Calu3 (cell line): ENCODE results near the gene TCP10L. TPM values are rescaled to one million over a fixed set of nuclear protein-coding genes. Genes with fewer than 3 reads are reported as not detected.
"Not testable (repeated sequence)": the region's sequence is repeated elsewhere in the genome, so short reads cannot be mapped to it uniquely, and the experiment has no call there.

Experiments
- BruUV-seq: library from RNA; stranded (reverse); fragments of 400-500 nt; replicated peaks from 2 replicates; lab custom pipeline; 2021; lab: Mats Ljungman, UMichigan
- CTCF ChIA-PET: fragments of 300-600 bp; sonication (Branson Sonifier 250); formaldehyde crosslinking; loops from one replicate; lab custom pipeline; 2022; ENCODE audit warnings: antibody characterized with exemption; lab: Charles Lee
- DNase-seq: peaks from one replicate; pipeline ENCODE4 v3.0.0; 2022
- H3K27ac Mint-ChIP-seq: one replicate; pipeline ENCODE4 v1.8.0; 2022; ENCODE audit warnings: mixed read lengths; ENCODE audit not compliant: unreplicated experiment
- H3K27me3 Mint-ChIP-seq: one replicate; pipeline ENCODE4 v1.8.0; 2022; ENCODE audit warnings: mixed read lengths; ENCODE audit not compliant: unreplicated experiment
- H3K36me3 Mint-ChIP-seq: one replicate; pipeline ENCODE4 v1.8.0; 2022; ENCODE audit warnings: mild to moderate bottlenecking, moderate library complexity, mixed read lengths; ENCODE audit not compliant: insufficient read depth, unreplicated experiment
- H3K4me1 Mint-ChIP-seq: one replicate; pipeline ENCODE4 v1.8.0; 2022; ENCODE audit warnings: mild to moderate bottlenecking, low read depth, mixed read lengths; ENCODE audit not compliant: unreplicated experiment
- H3K4me3 Mint-ChIP-seq: one replicate; pipeline ENCODE4 v1.8.0; 2022; ENCODE audit warnings: mild to moderate bottlenecking, low read depth, moderate library complexity, mixed read lengths; ENCODE audit not compliant: unreplicated experiment
- H3K9me3 Mint-ChIP-seq: one replicate; pipeline ENCODE4 v1.8.0; 2022; ENCODE audit warnings: low read depth, mixed read lengths; ENCODE audit not compliant: unreplicated experiment
- intact Hi-C: fragments of 100-400 bp; cut with micrococcal nuclease; formaldehyde crosslinking; loops from one replicate; pipeline ENCODE4 v1.10.0; 2022; ENCODE audit not compliant: unreplicated experiment
- total RNA-seq: library from RNA; stranded (reverse); gene quantifications from 2 replicates; pipeline ENCODE4 v1.2.3, GENCODE V29; 2022
- TF ChIP-seq, protein P1 (sequence below): fragments of 200-600 bp; IDR thresholded peaks from one replicate; pipeline ENCODE4 v1.8.0; 2022; ENCODE audit warnings: antibody characterized with exemption; ENCODE audit not compliant: unreplicated experiment

Gene TCP10L
- total RNA-seq, 1 experiment from 2014 or later, result not detected

DNA sequence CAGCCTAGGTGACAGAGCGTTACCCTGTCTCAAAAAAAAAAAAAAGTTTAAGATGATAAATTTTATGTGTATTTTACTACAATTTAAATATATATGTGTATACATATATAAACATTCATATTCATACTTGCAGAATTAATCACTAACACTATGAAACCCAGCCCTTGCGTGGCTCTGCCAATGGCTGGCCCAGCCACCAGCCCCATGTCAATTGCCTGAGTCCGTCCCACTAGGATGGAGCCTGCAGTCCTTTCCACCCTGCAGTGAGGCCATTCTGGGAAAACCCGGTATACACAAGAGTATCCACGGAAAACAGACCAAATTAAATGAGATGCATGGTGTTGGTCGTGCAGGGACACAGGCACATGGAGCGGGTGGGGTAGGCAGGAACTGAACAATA, 49.7 kb downstream of the TCP10L start:
- no peak overlapping the region for H3K4me3 Mint-ChIP-seq
- CTCF ChIA-PET, result no interaction called here
- intact Hi-C loops, result no loop called here
- TF ChIP-seq, protein P1, sequence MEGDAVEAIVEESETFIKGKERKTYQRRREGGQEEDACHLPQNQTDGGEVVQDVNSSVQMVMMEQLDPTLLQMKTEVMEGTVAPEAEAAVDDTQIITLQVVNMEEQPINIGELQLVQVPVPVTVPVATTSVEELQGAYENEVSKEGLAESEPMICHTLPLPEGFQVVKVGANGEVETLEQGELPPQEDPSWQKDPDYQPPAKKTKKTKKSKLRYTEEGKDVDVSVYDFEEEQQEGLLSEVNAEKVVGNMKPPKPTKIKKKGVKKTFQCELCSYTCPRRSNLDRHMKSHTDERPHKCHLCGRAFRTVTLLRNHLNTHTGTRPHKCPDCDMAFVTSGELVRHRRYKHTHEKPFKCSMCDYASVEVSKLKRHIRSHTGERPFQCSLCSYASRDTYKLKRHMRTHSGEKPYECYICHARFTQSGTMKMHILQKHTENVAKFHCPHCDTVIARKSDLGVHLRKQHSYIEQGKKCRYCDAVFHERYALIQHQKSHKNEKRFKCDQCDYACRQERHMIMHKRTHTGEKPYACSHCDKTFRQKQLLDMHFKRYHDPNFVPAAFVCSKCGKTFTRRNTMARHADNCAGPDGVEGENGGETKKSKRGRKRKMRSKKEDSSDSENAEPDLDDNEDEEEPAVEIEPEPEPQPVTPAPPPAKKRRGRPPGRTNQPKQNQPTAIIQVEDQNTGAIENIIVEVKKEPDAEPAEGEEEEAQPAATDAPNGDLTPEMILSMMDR, result no peak
- peaks cover 8% of the 10 kb centered on the region for H3K4me1 Mint-ChIP-seq
- no TSS peak for BruUV-seq
- H3K9me3 Mint-ChIP-seq, result no peaks in the 10 kb centered on the region
- H3K27me3 Mint-ChIP-seq, result no peaks in the 10 kb centered on the region
- DNase-seq, result no peak
- no peak overlapping the region for H3K27ac Mint-ChIP-seq
- H3K36me3 Mint-ChIP-seq, result no peaks in the 10 kb centered on the region

DNA sequence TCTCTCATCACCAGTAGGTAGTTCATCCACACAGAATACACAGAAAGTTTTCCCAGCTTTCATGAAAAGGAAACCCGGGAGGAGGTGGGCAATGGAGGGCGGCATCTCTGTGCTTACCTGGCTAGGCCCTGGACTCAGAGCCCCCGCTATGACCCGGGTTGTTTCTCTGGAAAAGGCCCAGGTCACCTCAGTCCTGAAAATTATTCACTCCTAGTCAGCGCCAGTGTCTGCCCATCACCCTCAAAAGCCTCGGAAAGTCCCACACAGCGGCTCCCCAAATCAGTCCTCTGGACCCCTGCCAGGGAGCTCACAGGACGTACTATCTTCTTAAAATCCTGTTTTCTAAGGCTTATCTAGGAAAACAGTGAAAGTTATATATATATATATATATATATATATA, 51.2 kb downstream of the TCP10L start:
- TF ChIP-seq, protein P1, result no peak
- Mint-ChIP-seq H3K4me3 (no peak overlapping the region), H3K27me3 (no peaks in the 10 kb centered on the region), H3K4me1 (peaks cover 8% of the 10 kb centered on the region), H3K36me3 (no peaks in the 10 kb centered on the region), H3K9me3 (no peaks in the 10 kb centered on the region), H3K27ac (no peak overlapping the region)
- DNase-seq, result no peak
- intact Hi-C loops, result no loop called here
- CTCF ChIA-PET, result no interaction called here
- BruUV-seq, result no TSS peak

DNA sequence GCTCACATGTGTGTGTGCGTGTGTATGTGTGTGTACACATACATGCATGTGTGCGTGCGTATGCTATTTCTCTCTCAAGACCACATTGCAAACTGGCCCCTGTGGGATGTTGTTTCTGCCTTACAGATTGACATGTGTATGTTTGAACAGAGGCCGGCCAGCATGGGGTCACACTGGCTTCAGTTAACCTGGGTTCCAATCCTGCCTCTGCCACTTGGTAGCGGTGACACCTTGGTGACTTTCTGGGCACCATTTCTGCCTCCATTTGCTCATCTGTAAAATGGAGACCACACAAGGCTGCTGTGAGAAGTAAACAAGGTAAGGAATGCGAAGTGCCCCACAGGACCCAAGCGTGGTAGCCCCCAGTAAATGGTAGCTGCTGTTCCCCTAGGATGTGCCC, 51.7 kb downstream of the TCP10L start:
- DNase-seq, result no peak
- H3K27ac Mint-ChIP-seq, result no peak overlapping the region
- H3K36me3 Mint-ChIP-seq, result no peaks in the 10 kb centered on the region
- no peaks in the 10 kb centered on the region for H3K27me3 Mint-ChIP-seq
- peaks cover 8% of the 10 kb centered on the region for H3K4me1 Mint-ChIP-seq
- intact Hi-C loops, result no loop called here
- no peaks in the 10 kb centered on the region for H3K9me3 Mint-ChIP-seq
- TF ChIP-seq, protein P1, result no peak
- no TSS peak for BruUV-seq
- H3K4me3 Mint-ChIP-seq, result no peak overlapping the region
- CTCF ChIA-PET, result no interaction called here

DNA sequence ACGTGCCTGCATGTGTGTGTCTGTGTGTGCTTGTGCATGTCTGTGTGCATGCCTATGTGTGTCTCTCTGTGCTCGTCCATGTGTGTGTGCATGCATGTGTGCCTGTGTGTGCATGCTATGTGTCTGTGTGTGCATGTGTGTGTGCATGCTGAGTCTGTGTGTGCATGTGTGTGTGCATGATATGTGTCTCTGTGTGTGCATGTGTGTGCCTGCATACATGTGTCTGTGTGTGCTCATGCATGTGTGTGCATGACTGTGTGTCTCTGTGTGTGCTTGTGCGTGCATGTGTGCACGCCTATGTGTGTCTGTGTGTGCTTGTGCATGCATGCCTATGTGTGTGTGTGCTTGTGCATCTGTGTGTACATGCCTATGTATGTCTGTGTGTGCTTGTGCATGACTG, 52.3 kb downstream of the TCP10L start:
- intact Hi-C loops, result no loop called here
- Mint-ChIP-seq H3K9me3 (no peaks in the 10 kb centered on the region), H3K36me3 (no peaks in the 10 kb centered on the region), H3K27ac (no peak overlapping the region), H3K4me1 (peaks cover 8% of the 10 kb centered on the region), H3K4me3 (no peak overlapping the region), H3K27me3 (no peaks in the 10 kb centered on the region)
- DNase-seq, result no peak
- no TSS peak for BruUV-seq
- CTCF ChIA-PET, result no interaction called here
- TF ChIP-seq, protein P1, result no peak

DNA sequence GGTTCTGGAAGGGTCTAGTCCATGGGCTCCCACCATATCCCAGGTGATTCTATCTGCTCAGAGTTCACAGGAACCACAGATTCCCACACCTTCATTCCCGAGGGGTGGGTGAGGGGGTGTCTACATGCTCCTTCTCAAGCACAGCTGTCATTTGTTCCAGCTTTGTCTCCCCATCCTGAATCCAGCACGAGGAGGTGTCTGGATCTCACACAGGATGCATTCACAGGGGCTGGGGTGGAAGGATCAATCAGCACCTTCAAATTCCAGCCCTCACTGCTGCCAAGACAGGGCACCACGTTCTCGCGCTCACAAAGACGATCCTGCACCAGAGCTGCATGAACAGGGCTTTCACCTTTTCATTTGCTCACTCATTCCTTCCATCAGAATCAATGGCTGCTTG, 52.7 kb downstream of the TCP10L start:
- DNase-seq, result no peak
- Mint-ChIP-seq H3K4me1 (peaks cover 8% of the 10 kb centered on the region), H3K27ac (no peak overlapping the region), H3K4me3 (no peak overlapping the region), H3K9me3 (no peaks in the 10 kb centered on the region), H3K27me3 (no peaks in the 10 kb centered on the region), H3K36me3 (no peaks in the 10 kb centered on the region)
- CTCF ChIA-PET, result no interaction called here
- intact Hi-C loops, result no loop called here
- BruUV-seq, result no TSS peak
- TF ChIP-seq, protein P1, result no peak

DNA sequence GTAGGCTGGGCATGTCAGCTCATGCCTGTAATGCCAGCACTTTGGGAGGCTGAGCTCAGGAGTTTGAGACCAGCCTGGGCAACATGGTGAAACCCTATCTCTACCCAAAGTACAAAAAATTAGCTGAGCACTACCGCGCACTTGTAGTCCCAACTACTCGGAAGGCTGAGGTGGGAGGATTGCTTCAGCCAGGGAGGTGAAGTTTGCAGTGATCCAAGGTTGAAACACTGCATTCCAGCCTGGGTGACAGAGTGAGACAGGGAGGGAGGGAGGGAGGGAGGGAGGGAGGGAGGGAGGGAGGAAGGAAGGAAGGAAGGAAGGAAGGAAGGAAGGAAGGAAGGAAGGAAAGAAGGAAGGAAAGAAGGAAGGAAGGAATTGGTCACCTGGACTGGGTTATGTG, 53.8 kb downstream of the TCP10L start:
- H3K4me1 Mint-ChIP-seq, CTCF ChIA-PET, H3K27ac Mint-ChIP-seq, H3K27me3 Mint-ChIP-seq, H3K36me3 Mint-ChIP-seq, intact Hi-C loops, DNase-seq, H3K9me3 Mint-ChIP-seq, H3K4me3 Mint-ChIP-seq, BruUV-seq: not testable (repeated sequence)

DNA sequence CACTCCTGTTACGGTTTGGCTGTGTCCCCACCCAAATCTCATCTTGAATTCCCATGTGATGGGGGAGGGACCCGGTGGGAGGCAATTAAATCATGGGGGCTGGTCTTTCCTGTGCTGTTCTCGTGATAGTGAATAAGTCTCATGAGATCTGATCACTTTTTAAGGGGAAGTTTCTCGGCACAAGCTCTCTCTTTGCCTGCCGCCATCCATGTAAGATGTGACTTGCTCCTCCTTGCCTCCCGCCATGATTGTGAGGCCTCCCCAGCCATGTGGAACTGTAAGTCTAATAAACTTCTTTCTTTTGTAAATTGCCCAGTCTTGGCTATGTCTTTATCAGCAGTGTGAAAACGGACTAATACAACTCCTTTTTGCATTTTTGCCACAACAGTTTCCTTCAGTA, 54.5 kb downstream of the TCP10L start:
- intact Hi-C loops, CTCF ChIA-PET, BruUV-seq, H3K9me3 Mint-ChIP-seq, H3K4me3 Mint-ChIP-seq, DNase-seq, H3K27me3 Mint-ChIP-seq, H3K36me3 Mint-ChIP-seq, H3K27ac Mint-ChIP-seq, H3K4me1 Mint-ChIP-seq: not testable (repeated sequence)
